Progenitor cell of endocrine pancreas (in vitro differentiated cells): ENCODE results near the gene CXCR5. TPM values are rescaled to one million over a fixed set of nuclear protein-coding genes. Genes with fewer than 3 reads are reported as not detected.

Source experiments
- DNase-seq: peaks from one replicate; pipeline ENCODE4 v3.0.0; 2021; ENCODE audit warnings: low spot score; ENCODE audit not compliant: unreplicated experiment
- H3K27ac Mint-ChIP-seq: 2 replicates; pipeline ENCODE4 v1.8.0; 2021; ENCODE audit warnings: mild to moderate bottlenecking, moderate library complexity, mixed read lengths
- H3K27me3 Mint-ChIP-seq: 2 replicates; pipeline ENCODE4 v1.8.0; 2021; ENCODE audit warnings: mixed read lengths
- H3K36me3 Mint-ChIP-seq: 2 replicates; pipeline ENCODE4 v1.8.0; 2022; ENCODE audit warnings: mixed read lengths; ENCODE audit not compliant: insufficient read depth
- H3K4me1 Mint-ChIP-seq: 2 replicates; pipeline ENCODE4 v1.8.0; 2021; ENCODE audit warnings: low read depth, mixed read lengths
- H3K4me3 Mint-ChIP-seq: 2 replicates; pipeline ENCODE4 v1.8.0; 2021; ENCODE audit warnings: low read depth, mild to moderate bottlenecking, moderate library complexity, mixed read lengths
- H3K9me3 Mint-ChIP-seq: 2 replicates; pipeline ENCODE4 v1.8.0; 2021; ENCODE audit warnings: low read depth, mixed read lengths
- total RNA-seq: library from RNA; stranded (reverse); gene quantifications from 2 replicates; pipeline ENCODE4 v1.2.1, GENCODE V29; 2021
- TF ChIP-seq, protein P1 (sequence below): fragments of 200-600 bp; sonication (generic); IDR thresholded peaks from one replicate; pipeline ENCODE4 v1.5.0; 2021; ENCODE audit warnings: antibody characterized with exemption, mild to moderate bottlenecking; ENCODE audit not compliant: unreplicated experiment

The CXCR5 gene
- total RNA-seq, 1 donor from 2014 or later = not detected

- Mint-ChIP-seq H3K9me3 (no peaks in the 10 kb centered on the region), H3K4me1 (peaks cover 70% of the 10 kb centered on the region), H3K4me3 (no peak overlapping the region), H3K27ac (peak overlapping the region; percentile 92), H3K27me3 (no peaks in the 10 kb centered on the region), H3K36me3 (no peaks in the 10 kb centered on the region)
- TF ChIP-seq, protein P1, sequence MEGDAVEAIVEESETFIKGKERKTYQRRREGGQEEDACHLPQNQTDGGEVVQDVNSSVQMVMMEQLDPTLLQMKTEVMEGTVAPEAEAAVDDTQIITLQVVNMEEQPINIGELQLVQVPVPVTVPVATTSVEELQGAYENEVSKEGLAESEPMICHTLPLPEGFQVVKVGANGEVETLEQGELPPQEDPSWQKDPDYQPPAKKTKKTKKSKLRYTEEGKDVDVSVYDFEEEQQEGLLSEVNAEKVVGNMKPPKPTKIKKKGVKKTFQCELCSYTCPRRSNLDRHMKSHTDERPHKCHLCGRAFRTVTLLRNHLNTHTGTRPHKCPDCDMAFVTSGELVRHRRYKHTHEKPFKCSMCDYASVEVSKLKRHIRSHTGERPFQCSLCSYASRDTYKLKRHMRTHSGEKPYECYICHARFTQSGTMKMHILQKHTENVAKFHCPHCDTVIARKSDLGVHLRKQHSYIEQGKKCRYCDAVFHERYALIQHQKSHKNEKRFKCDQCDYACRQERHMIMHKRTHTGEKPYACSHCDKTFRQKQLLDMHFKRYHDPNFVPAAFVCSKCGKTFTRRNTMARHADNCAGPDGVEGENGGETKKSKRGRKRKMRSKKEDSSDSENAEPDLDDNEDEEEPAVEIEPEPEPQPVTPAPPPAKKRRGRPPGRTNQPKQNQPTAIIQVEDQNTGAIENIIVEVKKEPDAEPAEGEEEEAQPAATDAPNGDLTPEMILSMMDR = no peak
- no peak for DNase-seq
These were observed 33.2 kb downstream of the CXCR5 start for GRCh38 chr11:118916842-118917388.

DNA sequence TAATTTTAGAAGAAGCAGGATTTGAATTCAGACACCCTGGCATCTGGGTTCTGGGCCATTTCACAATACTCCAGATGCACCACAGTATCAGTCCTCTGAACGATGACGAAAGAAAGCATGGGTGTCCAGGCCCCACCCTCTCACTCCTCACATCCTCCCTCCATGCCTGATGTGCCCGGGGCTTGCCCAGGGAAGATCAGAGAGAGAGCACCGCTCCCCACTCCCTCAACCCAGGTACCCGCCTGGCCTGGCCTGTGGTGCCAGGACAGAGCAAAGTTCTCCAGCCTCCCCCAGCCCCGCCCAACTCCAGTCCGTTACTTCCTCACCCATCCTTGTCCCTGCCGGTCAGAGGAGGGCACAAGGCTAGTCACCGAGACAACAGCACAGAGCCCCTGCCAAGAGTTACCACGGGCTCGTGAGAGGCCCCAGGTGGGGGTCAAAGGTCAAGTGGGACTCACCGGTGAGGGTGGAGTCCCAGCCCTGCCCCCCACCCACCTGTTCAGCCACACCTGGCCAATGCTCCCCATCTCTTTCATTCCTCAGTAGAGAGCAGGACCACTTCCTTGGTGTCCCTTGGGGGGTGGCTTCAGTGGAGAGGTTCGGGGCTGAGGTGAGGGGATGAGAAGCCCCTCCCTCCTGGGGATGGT is 33.9 kb downstream of the CXCR5 start:
- H3K27ac Mint-ChIP-seq = peak overlapping the region; percentile 92
- TF ChIP-seq, protein P1 = no peak
- H3K4me3 Mint-ChIP-seq = no peak overlapping the region
- H3K27me3 Mint-ChIP-seq = no peaks in the 10 kb centered on the region
- DNase-seq = no peak
- no peaks in the 10 kb centered on the region for H3K9me3 Mint-ChIP-seq
- H3K4me1 Mint-ChIP-seq = peaks cover 65% of the 10 kb centered on the region
- H3K36me3 Mint-ChIP-seq = no peaks in the 10 kb centered on the region

- TF ChIP-seq, protein P1 = no peak
- H3K9me3 Mint-ChIP-seq = no peaks in the 10 kb centered on the region
- peak overlapping the region; percentile 91 for H3K27ac Mint-ChIP-seq
- DNase-seq = no peak
- no peaks in the 10 kb centered on the region for H3K27me3 Mint-ChIP-seq
- H3K4me3 Mint-ChIP-seq = peak overlapping the region; percentile 33
- H3K36me3 Mint-ChIP-seq = no peaks in the 10 kb centered on the region
- peaks cover 62% of the 10 kb centered on the region for H3K4me1 Mint-ChIP-seq
These were observed 34.5 kb downstream of the CXCR5 start for GRCh38 chr11:118918128-118918685.

GRCh38 chr11:118918686-118919280 is 35.1 kb downstream of the CXCR5 start:
- Mint-ChIP-seq H3K27ac (peak overlapping the region; percentile 91), H3K4me1 (peaks cover 67% of the 10 kb centered on the region), H3K27me3 (no peaks in the 10 kb centered on the region), H3K9me3 (no peaks in the 10 kb centered on the region), H3K36me3 (no peaks in the 10 kb centered on the region), H3K4me3 (no peak overlapping the region)
- TF ChIP-seq, protein P1 = no peak
- DNase-seq = no peak

- H3K4me1 Mint-ChIP-seq = peaks cover 70% of the 10 kb centered on the region
- no peaks in the 10 kb centered on the region for H3K36me3 Mint-ChIP-seq
- DNase-seq = no peak
- H3K4me3 Mint-ChIP-seq = peak overlapping the region; percentile 37
- no peaks in the 10 kb centered on the region for H3K27me3 Mint-ChIP-seq
- TF ChIP-seq, protein P1 = no peak
- peak overlapping the region; percentile 67 for H3K27ac Mint-ChIP-seq
- H3K9me3 Mint-ChIP-seq = no peaks in the 10 kb centered on the region
These were observed 37.6 kb downstream of the CXCR5 start for GRCh38 chr11:118921121-118921928.
